Activated T-helper 1 cell treated with Interleukin-2 at 50 U/mL for 16 hours (primary cell): Measurements from ENCODE around the gene COPS2.
"Not testable (repeated sequence)": the region's sequence is repeated elsewhere in the genome, so short reads cannot be mapped to it uniquely, and the experiment has no call there.

ENCODE experiments used
- DNase-seq: peaks from one replicate; pipeline ENCODE4 v3.0.0-alpha.2; 2020; ENCODE audit warnings: low read depth

Gene COPS2

DNA sequence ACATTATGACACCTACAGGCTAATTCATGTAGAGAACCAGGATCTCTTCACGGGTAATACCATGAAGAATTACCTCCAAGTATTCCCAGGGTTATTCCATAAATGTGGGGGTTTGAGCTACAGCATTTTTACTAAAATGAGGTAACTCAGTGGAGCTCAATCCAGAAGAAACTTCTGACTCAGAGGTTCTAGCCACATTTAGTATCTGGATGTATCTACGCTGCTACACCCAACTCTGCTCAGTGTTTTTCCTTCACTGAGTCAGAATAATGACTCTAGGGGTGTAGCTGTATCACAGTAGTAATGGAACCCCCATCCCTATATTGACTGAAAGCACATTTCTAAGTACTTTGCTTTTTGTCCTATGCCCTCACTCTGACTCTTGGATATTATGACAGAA, 52.4 kb downstream of the COPS2 start:
- DNase-seq: no peak

GRCh38 chr15:49101536-49101935, 53.9 kb downstream of the COPS2 start:
- no peak for DNase-seq

DNA sequence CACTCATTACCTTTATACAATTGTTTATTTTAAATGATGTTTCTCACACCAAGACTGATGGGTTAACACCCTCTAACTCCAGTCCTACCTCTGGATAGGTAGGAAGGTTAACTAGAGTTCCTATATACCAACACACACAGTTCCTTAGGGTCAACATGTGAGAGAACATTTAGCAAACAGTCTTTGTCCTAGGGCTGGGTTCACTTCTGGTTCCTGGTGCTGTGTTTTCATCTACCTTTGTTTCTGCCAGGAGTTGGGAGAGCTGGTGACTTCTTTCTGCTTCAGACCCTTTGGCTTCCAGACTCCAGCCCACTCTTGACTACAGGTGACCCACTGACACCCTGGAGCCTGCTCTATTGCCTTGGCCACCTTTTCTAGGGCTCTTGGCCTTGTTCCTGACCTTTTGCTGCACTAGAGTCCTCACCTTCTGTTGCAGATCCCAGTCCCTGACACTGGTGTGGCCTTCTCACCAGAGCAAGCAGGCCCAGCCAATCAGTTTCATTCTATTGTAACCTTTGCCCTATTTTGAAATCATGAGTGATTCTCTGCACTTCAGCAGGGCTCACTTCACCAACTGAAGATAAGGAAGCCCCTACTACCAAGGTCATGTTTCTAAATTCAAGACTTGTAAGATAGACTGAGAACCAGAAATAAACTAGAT, 59.2 kb downstream of the COPS2 start:
- no peak for DNase-seq

- DNase-seq: no peak
Measured at GRCh38 chr15:49094923-49095322, 60.5 kb downstream of the COPS2 start.

DNA sequence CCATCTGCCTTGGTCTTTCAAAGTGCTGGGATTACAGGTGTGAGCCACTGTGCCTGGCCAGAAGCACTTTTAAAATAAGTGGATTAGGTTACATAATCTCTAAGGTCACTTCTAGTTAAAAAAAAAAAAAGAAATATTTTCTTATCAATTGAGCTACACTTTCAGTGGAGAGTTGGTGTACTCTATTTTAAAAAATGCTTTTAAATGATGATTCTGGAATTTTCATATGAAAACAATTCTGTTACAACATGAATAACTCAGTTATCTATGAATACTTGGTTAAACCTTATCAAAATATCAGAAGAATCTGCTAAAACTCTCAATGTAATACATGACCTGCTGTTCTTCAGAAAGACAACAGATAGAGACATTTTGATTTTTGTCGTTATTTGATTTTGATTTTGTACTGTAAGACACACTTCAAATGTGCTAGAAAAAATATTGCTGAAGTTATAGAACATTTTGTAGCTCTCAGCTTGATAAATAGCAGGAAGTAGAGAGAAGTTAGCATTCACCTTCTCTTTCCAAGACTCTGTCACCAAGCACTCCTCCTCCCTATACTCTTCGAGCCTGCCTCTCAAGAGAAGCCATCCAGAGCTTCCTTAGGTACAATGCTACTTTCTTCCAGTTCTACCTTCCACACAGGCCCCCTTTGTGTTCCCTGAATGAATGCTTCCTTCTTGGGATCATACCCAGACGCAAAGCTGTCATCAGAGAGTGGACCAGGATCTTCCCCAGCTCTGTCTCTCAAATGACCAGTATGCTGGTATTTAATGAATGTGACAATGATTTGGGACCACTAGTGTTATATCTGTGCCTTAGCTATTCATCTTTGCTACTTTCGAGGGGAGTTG, 61.9 kb downstream of the COPS2 start:
- DNase-seq: no peak

DNA sequence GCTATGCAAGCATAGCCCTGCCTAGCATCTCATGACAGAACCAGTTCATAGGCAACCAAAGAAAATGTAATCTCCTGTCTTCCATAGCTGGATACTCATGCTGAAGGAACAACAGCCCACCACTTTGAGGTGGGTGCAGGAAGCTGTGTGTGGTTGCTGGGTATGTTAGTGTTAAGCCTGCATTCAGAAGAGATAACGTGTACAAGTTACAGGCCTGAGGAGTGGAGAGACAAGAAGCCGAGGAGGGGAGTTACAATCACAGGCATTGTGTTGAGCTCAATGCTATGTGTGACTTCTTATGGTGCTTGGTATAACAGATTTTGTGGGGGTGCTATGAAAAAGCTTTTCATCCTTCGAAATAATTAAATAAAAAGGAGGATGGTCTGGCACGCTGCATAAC, 66.4 kb downstream of the COPS2 start:
- DNase-seq: no peak

DNA sequence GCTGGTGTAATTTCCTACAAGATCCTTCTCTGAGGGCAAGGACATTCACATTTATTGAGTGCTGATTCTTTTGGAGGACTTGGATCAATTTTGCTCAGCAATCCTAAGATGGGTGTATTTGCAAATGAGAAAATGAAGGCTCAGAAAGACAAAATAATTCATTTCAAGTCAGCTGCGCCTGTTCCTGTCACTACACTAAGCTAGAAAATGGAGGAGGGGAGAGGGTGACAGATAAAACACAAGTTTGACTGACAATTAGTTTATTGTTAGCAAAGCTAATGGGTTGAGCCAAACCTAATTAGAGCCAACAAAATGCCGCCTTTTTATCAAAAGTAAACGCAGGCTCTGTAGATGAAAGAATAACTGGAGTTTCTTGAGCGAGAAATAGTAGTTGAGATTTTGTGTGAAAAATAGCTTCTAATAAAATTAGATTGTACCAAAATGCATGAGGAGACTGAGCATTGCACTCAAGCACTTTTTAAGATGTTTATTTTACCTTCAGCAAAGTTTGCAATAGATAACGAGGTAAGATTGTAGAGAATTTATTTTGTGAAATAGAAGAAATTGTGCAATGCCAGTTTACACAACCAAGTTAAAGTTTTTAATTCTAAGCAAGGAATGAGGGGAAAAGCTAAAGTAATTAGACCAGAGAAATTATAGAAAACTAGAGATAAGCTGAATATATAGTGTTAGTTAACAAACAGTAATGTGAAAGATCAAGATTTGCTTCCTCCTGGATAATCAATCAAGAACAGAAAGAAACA, 69.5 kb downstream of the COPS2 start:
- no peak for DNase-seq

DNA sequence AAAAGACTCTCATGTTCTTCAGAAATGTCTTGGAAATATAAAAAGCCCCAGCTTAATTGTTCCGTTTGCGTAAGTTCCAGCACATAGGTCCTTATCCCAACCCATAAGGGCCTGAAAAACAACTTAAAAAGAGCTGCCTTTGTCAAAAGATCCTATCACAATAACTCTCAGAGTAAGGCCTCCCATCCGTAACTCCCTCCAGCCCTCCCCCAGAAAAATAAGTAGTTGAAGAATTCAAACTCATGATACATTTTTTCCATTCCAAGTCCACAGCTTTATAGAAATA, 71.2 kb downstream of the COPS2 start:
- DNase-seq: no peak

DNA sequence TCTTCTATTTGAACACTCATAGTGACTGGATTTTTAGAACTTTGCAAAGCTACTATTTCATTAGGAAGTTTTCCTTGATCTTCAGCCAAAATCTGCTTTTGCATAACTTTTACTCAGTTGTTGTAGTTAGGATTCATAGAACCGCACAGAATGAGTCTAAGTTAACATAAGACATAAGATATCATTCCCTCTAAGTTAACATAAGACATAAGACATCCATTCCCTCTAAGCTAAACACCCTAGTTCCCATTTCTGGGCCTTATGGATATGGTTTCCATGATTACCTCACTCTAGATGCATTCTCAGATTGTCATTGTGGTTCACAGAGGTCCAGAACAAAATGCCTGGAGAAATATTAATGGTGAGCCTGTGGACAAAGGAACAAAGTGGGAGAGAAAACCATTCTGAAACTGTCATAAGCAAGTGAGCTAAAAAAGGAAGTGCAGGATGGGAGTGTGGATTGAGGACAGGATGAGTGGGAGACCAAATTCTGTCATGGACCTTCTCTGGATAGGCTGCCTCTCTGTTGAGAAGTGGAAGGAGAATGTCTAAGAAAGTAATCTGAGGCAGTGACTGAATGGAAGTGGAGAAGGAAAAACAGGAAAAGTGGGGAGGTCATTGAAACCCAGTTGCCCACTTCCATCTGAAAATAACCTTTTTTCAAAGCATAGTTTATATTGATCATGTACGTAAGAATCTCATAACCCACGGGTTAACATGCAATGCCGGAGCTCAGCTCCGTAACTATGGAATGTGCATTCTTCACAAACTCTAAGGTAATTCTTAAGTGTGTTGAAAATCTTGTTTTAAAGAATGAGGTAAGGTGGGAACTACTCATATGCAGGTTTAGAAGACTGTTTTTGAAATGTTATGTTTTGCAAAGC, 71.8 kb downstream of the COPS2 start:
- DNase-seq: no peak

GRCh38 chr15:49082960-49083359, 72.4 kb downstream of the COPS2 start:
- no peak for DNase-seq

DNA sequence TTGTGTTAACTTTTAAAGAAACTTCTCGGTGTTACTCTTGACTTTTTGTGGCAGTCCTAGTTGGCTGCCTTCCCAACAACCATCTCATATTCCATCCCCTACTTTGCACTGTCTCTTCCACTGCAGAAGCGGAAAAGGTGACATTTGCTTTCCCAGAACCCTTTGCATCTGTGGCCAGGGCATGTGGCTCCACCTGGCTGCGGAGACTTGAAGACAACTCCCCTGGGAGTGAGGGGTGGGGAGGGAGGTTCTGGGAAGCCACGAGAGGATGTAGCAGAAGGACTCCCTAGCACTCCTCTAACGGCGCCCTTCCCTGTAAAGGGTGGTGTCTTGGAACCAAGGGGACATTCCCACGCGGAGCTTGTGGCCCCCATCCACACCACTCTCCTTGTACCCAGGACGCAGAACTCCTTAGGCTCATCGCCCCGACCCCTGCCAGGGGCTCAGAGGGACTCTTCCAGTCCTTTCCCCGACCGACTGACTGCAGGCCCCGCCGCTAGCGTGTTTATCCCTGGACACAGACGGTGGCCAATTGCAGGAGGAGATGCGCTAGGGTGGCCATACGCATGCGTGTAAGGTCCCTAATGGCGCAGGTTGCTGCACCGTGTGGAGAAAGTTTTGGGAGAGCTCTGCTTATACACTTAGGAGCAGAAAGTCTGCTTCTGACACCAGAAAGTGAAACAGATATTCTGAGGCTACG, 75.9 kb downstream of the COPS2 start:
- no peak for DNase-seq

DNA sequence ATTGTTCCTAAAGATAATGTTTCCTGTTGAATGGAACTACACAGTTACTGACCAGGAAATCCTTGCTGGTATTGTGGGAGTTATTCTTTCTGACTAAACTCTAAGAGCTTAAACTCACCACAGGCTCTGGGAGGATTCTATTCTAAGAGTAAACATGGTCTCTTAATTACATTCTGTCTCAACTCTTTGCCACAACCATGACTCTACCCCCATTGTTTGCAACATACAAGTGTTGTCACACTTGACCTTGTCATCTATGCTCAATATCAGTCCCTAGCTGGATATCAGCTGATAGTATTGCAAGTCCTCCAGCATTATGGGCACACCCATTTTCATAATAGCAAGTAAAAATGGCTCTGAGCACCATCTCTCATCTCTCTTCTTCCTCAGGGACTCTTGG, 79.5 kb downstream of the COPS2 start:
- no peak for DNase-seq

GRCh38 chr15:49074589-49075287, 80.7 kb downstream of the COPS2 start:
- not testable (repeated sequence) for DNase-seq
